PC-3 (cell line): ENCODE results near the gene CMSS1.

Experiments
- CTCF ChIP-seq: fragments of 300-600 bp; sonication (generic); conservative IDR thresholded peaks from 2 replicates; pipeline ENCODE4 v1.5.1; 2017; ENCODE audit warnings: antibody characterized with exemption, low read depth, mild to moderate bottlenecking, low read length
- EZH2phosphoT487 ChIP-seq: fragments of 300-600 bp; sonication (generic); IDR thresholded peaks from 2 replicates; pipeline ENCODE4 v1.6.1; 2018; ENCODE audit warnings: mild to moderate bottlenecking, antibody characterized with exemption, low read length, borderline replicate concordance

DNA sequence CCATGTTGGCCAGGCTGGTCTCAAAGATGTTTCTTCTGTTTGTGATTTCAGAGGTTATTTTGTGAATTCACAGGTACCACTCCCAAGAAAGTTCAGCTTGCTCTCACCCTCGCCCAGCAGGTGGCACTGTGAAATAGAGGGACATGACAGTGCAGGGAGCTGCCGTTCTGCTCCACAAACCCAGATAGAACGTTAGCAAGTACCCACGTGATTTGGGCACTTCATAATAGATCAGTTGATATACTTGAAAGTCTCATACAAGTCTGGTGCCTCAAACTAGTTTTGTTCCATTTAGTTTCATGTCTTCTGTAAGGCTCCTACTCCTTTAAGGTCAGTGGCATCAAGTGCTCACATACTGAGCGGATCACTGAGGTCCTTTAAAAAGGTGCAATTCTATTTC is 251.2 kb downstream of the CMSS1 start:
- TF ChIP-seq CTCF (peak; percentile 94), EZH2phosphoT487 (no peak)
